Measurements from ENCODE around the gene GNAQ. TPM values are rescaled to one million over a fixed set of nuclear protein-coding genes. Genes with fewer than 3 reads are reported as not detected.
A peak's percentile ranks its signal among the peaks of the same experiment; 100 is the strongest.

GNAQ gene
- total and polyA plus RNA-seq, 8 donors: 55.5 to 95.5 (median 62.8) TPM

DNA sequence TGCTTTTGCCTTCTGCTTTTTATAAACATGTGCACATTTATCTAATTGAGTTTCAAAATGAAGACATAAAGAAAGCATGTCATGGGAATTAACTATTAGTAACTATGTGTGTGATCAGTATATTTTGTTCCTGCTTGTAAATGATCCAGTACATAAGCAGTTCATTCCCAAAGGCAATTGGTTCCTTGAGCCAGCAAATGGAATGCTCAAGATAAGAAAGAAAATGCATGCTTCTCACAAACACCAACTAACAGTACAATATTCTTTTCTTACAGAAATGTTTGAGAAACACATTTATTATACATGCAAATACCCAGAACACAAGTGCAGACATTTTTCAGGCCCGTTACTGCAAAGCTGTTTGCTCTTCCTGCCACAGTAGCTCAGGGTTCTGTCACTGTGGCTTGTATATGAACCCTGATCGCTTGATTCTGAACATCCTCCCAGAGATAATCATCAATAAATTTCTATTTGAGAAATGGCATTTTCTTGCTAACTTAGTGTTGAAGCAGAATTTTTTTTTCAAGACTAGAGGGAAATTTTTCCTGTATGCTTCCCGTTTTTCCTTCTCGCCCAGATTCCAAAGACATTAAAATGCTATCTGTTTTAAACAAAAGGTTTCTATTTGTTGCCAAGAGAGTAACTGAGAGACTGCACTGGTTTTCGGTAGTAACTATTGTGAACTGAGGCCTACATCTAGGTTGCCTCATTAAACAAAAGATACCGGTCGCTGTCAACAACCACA lies 1.9 kb downstream of the GNAQ start:
- Histone ChIP-seq H3K36me3 (no peaks in the 10 kb centered on the region), H3K27ac (peak overlapping the region; percentile 95), H3K4me3 (peak overlapping the region; percentile 59 to 87), H3K9me3 (no peaks in the 10 kb centered on the region), H3K27me3 (no peaks in the 10 kb centered on the region), H3K4me1 (peaks cover 29 to 66% of the 10 kb centered on the region in 2 donors)
- DNase-seq: peak in 1 of 4 donors; percentile 18
- intact Hi-C loops (cut with DNase I): no loop called here
- ATAC-seq: no peak
- TF ChIP-seq, protein P1, sequence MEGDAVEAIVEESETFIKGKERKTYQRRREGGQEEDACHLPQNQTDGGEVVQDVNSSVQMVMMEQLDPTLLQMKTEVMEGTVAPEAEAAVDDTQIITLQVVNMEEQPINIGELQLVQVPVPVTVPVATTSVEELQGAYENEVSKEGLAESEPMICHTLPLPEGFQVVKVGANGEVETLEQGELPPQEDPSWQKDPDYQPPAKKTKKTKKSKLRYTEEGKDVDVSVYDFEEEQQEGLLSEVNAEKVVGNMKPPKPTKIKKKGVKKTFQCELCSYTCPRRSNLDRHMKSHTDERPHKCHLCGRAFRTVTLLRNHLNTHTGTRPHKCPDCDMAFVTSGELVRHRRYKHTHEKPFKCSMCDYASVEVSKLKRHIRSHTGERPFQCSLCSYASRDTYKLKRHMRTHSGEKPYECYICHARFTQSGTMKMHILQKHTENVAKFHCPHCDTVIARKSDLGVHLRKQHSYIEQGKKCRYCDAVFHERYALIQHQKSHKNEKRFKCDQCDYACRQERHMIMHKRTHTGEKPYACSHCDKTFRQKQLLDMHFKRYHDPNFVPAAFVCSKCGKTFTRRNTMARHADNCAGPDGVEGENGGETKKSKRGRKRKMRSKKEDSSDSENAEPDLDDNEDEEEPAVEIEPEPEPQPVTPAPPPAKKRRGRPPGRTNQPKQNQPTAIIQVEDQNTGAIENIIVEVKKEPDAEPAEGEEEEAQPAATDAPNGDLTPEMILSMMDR (IDR thresholded peaks at IDR 0.05): no peak

DNA sequence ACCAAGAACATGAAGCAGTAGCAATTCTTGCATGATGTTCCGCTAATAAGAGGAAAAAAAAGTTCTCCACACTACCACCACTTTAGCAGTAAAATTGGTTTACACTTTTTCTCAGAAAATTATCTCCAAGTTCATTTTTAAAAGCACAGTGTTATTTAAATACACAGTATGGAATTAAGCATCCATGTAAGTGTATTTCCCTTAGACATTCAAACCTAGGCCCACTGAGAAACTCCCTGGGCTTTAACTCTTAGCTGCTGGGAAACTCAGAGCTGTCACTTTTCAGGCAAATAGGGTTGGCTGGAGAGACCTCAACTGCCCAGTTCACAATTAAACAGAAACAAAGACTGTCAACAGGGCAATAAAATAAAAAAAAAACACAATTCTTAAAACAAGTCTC lies 2.7 kb downstream of the GNAQ start:
- peak overlapping the region; percentile 59 to 87 for H3K4me3 ChIP-seq

DNA sequence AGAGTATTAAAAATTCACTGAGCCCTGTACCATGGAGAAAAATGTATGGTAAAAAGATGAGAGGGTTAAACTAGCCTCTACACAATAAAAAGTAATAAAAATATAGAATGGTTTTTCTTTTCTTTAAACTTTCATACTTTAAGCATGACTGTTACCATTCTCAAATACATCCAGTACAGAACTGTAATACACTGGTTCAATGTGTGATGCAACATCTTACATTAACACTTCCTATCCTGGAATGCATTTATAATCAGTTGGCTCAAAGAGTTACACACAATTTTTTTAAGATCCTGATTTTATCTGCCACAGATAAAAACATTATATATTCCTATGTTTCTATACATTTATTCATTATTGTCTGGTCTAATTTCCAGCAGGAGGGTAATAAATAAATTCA lies 4.7 kb downstream of the GNAQ start:
- Histone ChIP-seq H3K27ac (peak overlapping the region in 1 of 2 donors; percentile 83), H3K9me3 (no peaks in the 10 kb centered on the region), H3K4me1 (peaks cover 32 to 71% of the 10 kb centered on the region in 2 donors), H3K36me3 (no peaks in the 10 kb centered on the region), H3K4me3 (peak overlapping the region in 1 of 2 donors; percentile 6), H3K27me3 (no peaks in the 10 kb centered on the region)
- intact Hi-C loops (cut with DNase I): no loop called here
- DNase-seq (no peak), ATAC-seq (no peak)
- TF ChIP-seq, protein P1 (IDR thresholded peaks at IDR 0.05): no peak

More for the DNA sequence above, 2.7 kb downstream of the GNAQ start:
- TF ChIP-seq, protein P1 (IDR thresholded peaks at IDR 0.05): no peak
- no peak for ATAC-seq
- peaks cover 30 to 65% of the 10 kb centered on the region in 2 donors for H3K4me1 ChIP-seq
- H3K27me3 ChIP-seq: no peaks in the 10 kb centered on the region
- no peaks in the 10 kb centered on the region for H3K9me3 ChIP-seq
- DNase-seq: no peak
- no peaks in the 10 kb centered on the region for H3K36me3 ChIP-seq
- H3K27ac ChIP-seq: peak overlapping the region; percentile 95
- intact Hi-C loops (cut with DNase I): no loop called here

DNA sequence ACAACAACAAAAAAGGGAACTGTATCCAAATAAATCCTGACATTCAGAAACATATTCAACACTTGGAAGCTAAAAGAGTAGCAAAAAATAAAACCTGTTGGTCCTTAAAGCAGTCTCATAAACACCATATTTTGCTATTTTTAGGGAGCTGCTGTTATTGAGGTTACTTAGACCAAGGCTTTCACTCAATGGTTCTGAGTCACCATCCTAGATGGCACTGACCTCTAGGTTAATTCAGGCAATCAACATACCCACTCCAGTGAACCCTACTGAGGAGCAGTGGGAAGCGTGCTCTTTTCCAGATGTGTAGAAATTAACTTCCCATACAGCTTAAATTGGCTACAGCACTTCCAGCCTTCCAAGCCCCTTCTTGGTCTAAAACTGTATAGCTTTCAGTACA lies 5.2 kb downstream of the GNAQ start:
- ATAC-seq: peak; percentile 9
- Histone ChIP-seq H3K4me3 (peak overlapping the region in 1 of 2 donors; percentile 6), H3K9me3 (no peaks in the 10 kb centered on the region), H3K4me1 (peaks cover 35 to 76% of the 10 kb centered on the region in 2 donors), H3K27ac (peak overlapping the region; percentile 34 to 83), H3K27me3 (no peaks in the 10 kb centered on the region), H3K36me3 (no peaks in the 10 kb centered on the region)
- intact Hi-C loops (cut with DNase I): no loop called here
- no peak for DNase-seq
- TF ChIP-seq, protein P1 (IDR thresholded peaks at IDR 0.05): no peak

DNA sequence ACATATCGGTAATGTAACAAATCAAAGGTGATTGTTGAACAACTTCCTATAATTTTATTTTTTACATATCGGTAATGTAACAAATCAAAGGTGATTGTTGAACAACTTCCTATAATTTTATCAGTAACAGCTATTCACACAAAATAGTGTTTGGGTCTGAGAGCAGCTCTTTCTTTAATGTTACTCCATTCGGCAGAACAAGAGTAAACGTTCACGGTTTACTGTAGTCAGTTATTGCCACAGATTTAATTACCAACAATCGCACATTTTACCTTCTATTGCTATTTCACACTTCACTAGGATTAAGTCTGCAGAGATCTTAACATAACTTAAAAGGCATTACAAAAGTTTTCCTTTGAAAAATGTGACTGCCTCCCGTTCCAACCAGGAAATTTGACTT lies 6.4 kb downstream of the GNAQ start:
- no peak for DNase-seq
- Histone ChIP-seq H3K36me3 (no peaks in the 10 kb centered on the region), H3K27ac (peak overlapping the region; percentile 34 to 83), H3K27me3 (no peaks in the 10 kb centered on the region), H3K9me3 (no peaks in the 10 kb centered on the region), H3K4me3 (no peak overlapping the region), H3K4me1 (peaks cover 42 to 89% of the 10 kb centered on the region in 2 donors)
- no peak for ATAC-seq
- intact Hi-C loops (cut with DNase I): no loop called here
- TF ChIP-seq, protein P1 (IDR thresholded peaks at IDR 0.05): no peak
